SU-DHL-6 (cell line): Measurements from ENCODE around the gene BEND6.

Source experiments
- EZH2phosphoT487 ChIP-seq: fragments of 200-600 bp; sonication (generic), shearing (Covaris generic); conservative IDR thresholded peaks from 2 replicates; pipeline ENCODE4 v1.6.1; 2018; ENCODE audit warnings: mild to moderate bottlenecking, antibody characterized with exemption, low read length, moderate library complexity, mixed read lengths
- TF ChIP-seq, protein P1 (sequence below): fragments of 200-600 bp; sonication (generic); IDR thresholded peaks from one replicate; pipeline ENCODE4 v1.5.1; 2017; ENCODE audit warnings: antibody characterized with exemption, mild to moderate bottlenecking, low read length, moderate library complexity; ENCODE audit not compliant: insufficient read depth, poor library complexity, severe bottlenecking

GRCh38 chr6:56947924-56948323 lies 7.0 kb upstream of the BEND6 start:
- TF ChIP-seq, protein P1, sequence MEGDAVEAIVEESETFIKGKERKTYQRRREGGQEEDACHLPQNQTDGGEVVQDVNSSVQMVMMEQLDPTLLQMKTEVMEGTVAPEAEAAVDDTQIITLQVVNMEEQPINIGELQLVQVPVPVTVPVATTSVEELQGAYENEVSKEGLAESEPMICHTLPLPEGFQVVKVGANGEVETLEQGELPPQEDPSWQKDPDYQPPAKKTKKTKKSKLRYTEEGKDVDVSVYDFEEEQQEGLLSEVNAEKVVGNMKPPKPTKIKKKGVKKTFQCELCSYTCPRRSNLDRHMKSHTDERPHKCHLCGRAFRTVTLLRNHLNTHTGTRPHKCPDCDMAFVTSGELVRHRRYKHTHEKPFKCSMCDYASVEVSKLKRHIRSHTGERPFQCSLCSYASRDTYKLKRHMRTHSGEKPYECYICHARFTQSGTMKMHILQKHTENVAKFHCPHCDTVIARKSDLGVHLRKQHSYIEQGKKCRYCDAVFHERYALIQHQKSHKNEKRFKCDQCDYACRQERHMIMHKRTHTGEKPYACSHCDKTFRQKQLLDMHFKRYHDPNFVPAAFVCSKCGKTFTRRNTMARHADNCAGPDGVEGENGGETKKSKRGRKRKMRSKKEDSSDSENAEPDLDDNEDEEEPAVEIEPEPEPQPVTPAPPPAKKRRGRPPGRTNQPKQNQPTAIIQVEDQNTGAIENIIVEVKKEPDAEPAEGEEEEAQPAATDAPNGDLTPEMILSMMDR, result no peak
- TF ChIP-seq EZH2phosphoT487, result no peak
